Ishikawa (cell line): ENCODE data around the gene DELE1.

ENCODE experiments used
- CEBPB ChIP-seq: IDR thresholded peaks from 2 replicates; pipeline ENCODE4 v1.6.1; 2012
- EP300 ChIP-seq: IDR thresholded peaks from 2 replicates; pipeline ENCODE4 v1.6.1; 2012; ENCODE audit warnings: borderline replicate concordance
- ZBTB7A ChIP-seq: IDR thresholded peaks from 2 replicates; pipeline ENCODE4 v1.6.1; 2012; ENCODE audit warnings: low read depth

DNA sequence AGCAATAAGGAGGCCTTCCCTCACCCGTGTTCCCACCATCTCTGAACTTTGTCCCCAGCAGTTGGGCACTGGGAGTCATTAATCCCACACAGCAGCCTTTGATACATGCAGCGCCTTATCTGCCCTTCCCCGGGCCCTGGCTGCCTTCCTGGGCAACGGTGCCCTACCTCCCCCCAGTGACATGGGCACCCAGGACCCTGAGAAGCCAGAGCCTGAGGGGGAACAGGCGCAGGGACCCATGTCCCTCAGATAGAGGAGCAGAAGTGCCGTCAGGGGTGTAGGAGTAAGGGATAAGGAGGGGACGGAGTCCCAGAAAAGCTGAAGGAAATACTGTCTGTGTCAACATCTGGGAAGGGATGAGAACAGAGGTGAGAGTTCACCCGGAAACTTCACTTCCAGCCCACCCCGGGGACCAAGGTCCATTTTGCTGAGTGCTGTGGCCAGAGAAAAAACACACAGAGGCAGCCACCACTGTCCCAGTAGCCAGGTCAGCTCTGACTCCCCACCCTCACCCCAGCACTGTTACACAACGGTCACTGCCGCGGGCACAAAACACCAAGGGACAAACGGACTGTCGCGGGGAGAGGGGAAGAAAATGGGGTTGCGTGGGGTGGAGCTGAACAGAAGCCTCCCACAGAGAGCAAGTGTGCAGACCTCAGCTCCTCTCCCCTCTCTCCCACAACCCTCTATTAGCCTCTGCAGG is 49.3 kb upstream of the DELE1 start:
- TF ChIP-seq EP300, result no peak
- no peak for TF ChIP-seq ZBTB7A
- TF ChIP-seq CEBPB, result no peak
